ENCODE measurements around the gene OR6P1. TPM values are rescaled to one million over a fixed set of nuclear protein-coding genes. Genes with fewer than 3 reads are reported as not detected.

OR6P1 gene
- total RNA-seq, 2 experiments from 2014 or later = not detected

- DNase-seq (ENCODE audit: low spot score) = no peak
- Histone ChIP-seq H3K4me1 (ENCODE audit: insufficient read depth, low read length, poor library complexity, severe bottlenecking) (no peaks in the 10 kb centered on the region), H3K9me3 (ENCODE audit: low read length) (no peaks in the 10 kb centered on the region), H3K79me2 (ENCODE audit: insufficient read depth, low read depth, low read length) (no peaks in the 10 kb centered on the region), H3K4me3 (ENCODE audit: low read depth, low read length, poor library complexity, severe bottlenecking) (no peak overlapping the region), H3K9me2 (ENCODE audit: insufficient read depth, low read length) (no peaks in the 10 kb centered on the region), H4K20me1 (ENCODE audit: insufficient read depth, low read length) (no peaks in the 10 kb centered on the region), H3K27ac (ENCODE audit: low read depth, low read length, poor library complexity, severe bottlenecking) (no peak overlapping the region), H3K4me2 (ENCODE audit: low read length) (no peak overlapping the region), H3K36me3 (ENCODE audit: insufficient read depth, low read length) (no peaks in the 10 kb centered on the region), H2AFZ (ENCODE audit: low read length) (no peak overlapping the region)
- POLR2A ChIA-PET = no interaction called here
- BruUV-seq (replicated peaks) = no TSS peak
- TF ChIP-seq CTCF (conservative IDR thresholded peaks at IDR 0.05; ENCODE audit: low read length) (no peak), EZH2phosphoT487 (IDR thresholded peaks at IDR 0.05; ENCODE audit: borderline replicate concordance, low read depth, low read length) (no peak)
- intact Hi-C loops (cut with micrococcal nuclease; ENCODE audit: unreplicated experiment) = no loop called here
- CTCF ChIA-PET (ENCODE audit: unreplicated experiment) = no interaction called here
These were observed 16.6 kb upstream of the OR6P1 start for GRCh38 chr1:158586942-158587341.

- no peak for DNase-seq (ENCODE audit: low spot score)
- Histone ChIP-seq H3K4me3 (ENCODE audit: low read depth, low read length, poor library complexity, severe bottlenecking) (no peak overlapping the region), H3K9me2 (ENCODE audit: insufficient read depth, low read length) (no peaks in the 10 kb centered on the region), H3K4me1 (ENCODE audit: insufficient read depth, low read length, poor library complexity, severe bottlenecking) (no peaks in the 10 kb centered on the region), H3K27ac (ENCODE audit: low read depth, low read length, poor library complexity, severe bottlenecking) (no peak overlapping the region), H4K20me1 (ENCODE audit: insufficient read depth, low read length) (no peaks in the 10 kb centered on the region), H3K79me2 (ENCODE audit: insufficient read depth, low read depth, low read length) (no peaks in the 10 kb centered on the region), H3K36me3 (ENCODE audit: insufficient read depth, low read length) (no peaks in the 10 kb centered on the region), H2AFZ (ENCODE audit: low read length) (no peak overlapping the region), H3K4me2 (ENCODE audit: low read length) (no peak overlapping the region), H3K9me3 (ENCODE audit: low read length) (no peaks in the 10 kb centered on the region)
- BruUV-seq (replicated peaks) = no TSS peak
- ChIA-PET CTCF (ENCODE audit: unreplicated experiment) (no interaction called here), POLR2A (no interaction called here)
- intact Hi-C loops (cut with micrococcal nuclease; ENCODE audit: unreplicated experiment) = no loop called here
- no peak for TF ChIP-seq EZH2phosphoT487 (IDR thresholded peaks at IDR 0.05; ENCODE audit: borderline replicate concordance, low read depth, low read length)
- TF ChIP-seq CTCF (conservative IDR thresholded peaks at IDR 0.05; ENCODE audit: low read length) = no peak
These were observed 13.6 kb upstream of the OR6P1 start for GRCh38 chr1:158583962-158584361.

GRCh38 chr1:158579733-158580132 lies 9.4 kb upstream of the OR6P1 start, which contains the start of gene OR10X1:
TSS of gene OR10X1 (minus strand) at chr1:158579899. CDS start at chr1:158579899, 0 bp downstream.
- CTCF ChIA-PET (ENCODE audit: unreplicated experiment) = no interaction called here
- no peaks in the 10 kb centered on the region for H3K79me2 ChIP-seq (ENCODE audit: insufficient read depth, low read depth, low read length)
- no peaks in the 10 kb centered on the region for H3K4me1 ChIP-seq (ENCODE audit: insufficient read depth, low read length, poor library complexity, severe bottlenecking)
- DNase-seq (ENCODE audit: low spot score) = no peak
- H3K36me3 ChIP-seq (ENCODE audit: insufficient read depth, low read length) = no peaks in the 10 kb centered on the region
- H2AFZ ChIP-seq (ENCODE audit: low read length) = no peak within 1 kb of the TSS
- BruUV-seq (replicated peaks) = no TSS peak
- H3K9me2 ChIP-seq (ENCODE audit: insufficient read depth, low read length) = no peaks in the 10 kb centered on the region
- H3K4me2 ChIP-seq (ENCODE audit: low read length) = no peak within 1 kb of the TSS
- intact Hi-C loops (cut with micrococcal nuclease; ENCODE audit: unreplicated experiment) = no loop called here
- H4K20me1 ChIP-seq (ENCODE audit: insufficient read depth, low read length) = no peaks in the 10 kb centered on the region
- TF ChIP-seq EZH2phosphoT487 (IDR thresholded peaks at IDR 0.05; ENCODE audit: borderline replicate concordance, low read depth, low read length) (no peak), CTCF (conservative IDR thresholded peaks at IDR 0.05; ENCODE audit: low read length) (no peak)
- H3K4me3 ChIP-seq (ENCODE audit: low read depth, low read length, poor library complexity, severe bottlenecking) = no peak within 1 kb of the TSS
- POLR2A ChIA-PET = interaction anchor here (0.8 to 1.0 kb wide), 2 partner anchors 31 to 210 kb away, joined by 3 to 6 read pairs; no protein-coding TSS in a partner anchor
- H3K27ac ChIP-seq (ENCODE audit: low read depth, low read length, poor library complexity, severe bottlenecking) = no peak within 1 kb of the TSS
- no peaks in the 10 kb centered on the region for H3K9me3 ChIP-seq (ENCODE audit: low read length)

Data from OCI-LY7 (cell line).